Choroid plexus epithelial cell (primary cell): ENCODE data around the gene SLC4A4.

Experiments used
- DNase-seq: peaks from one replicate; pipeline ENCODE4 v3.0.0-alpha.2; 2010; ENCODE audit warnings: low read depth
- H3K4me3 ChIP-seq: 2 replicates; pipeline ENCODE4 v1.5.1; 2011; ENCODE audit warnings: low read depth, mild to moderate bottlenecking, control low read depth, low read length, moderate library complexity
- TF ChIP-seq, protein P1 (sequence below): conservative IDR thresholded peaks from 2 replicates; pipeline ENCODE4 v1.5.1; 2011; ENCODE audit warnings: low read depth, mild to moderate bottlenecking, control low read depth, inconsistent platforms, low read length, moderate library complexity

Gene SLC4A4

DNA sequence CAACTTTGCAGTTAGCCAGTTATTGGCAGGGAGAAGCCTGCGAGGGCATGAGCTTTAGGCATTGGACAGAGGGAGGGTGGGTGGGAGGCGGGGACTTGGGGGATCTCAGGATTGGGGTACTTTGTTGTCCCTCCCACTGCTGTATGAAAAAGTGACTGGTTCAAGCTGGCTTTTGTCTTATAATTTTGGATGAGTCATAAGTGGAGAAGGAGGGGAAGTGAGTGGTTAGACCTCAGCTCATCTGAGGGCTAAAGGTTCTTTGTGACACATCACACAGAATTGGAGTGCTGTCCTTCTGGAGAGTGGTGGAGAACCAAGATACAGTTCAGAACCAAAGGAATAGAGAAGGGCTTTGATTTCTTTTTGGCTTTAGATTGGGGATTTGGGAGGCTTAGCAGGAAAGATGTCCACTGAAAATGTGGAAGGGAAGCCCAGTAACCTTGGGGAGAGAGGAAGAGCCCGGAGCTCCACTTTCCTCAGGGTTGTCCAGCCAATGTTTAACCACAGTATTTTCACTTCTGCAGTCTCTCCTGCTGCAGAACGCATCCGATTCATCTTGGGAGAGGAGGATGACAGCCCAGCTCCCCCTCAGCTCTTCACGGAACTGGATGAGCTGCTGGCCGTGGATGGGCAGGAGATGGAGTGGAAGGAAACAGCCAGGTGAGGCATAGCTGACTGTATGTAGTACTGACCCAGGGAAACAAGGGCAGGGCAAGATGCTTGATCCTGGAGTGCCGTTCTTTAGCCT, at the start of gene SLC4A4:
Gene SLC4A4 (plus strand): TSS at position 175 of the 748 bp plus-strand sequence.
- no peak within 1 kb of the TSS for H3K4me3 ChIP-seq
- TF ChIP-seq, protein P1, sequence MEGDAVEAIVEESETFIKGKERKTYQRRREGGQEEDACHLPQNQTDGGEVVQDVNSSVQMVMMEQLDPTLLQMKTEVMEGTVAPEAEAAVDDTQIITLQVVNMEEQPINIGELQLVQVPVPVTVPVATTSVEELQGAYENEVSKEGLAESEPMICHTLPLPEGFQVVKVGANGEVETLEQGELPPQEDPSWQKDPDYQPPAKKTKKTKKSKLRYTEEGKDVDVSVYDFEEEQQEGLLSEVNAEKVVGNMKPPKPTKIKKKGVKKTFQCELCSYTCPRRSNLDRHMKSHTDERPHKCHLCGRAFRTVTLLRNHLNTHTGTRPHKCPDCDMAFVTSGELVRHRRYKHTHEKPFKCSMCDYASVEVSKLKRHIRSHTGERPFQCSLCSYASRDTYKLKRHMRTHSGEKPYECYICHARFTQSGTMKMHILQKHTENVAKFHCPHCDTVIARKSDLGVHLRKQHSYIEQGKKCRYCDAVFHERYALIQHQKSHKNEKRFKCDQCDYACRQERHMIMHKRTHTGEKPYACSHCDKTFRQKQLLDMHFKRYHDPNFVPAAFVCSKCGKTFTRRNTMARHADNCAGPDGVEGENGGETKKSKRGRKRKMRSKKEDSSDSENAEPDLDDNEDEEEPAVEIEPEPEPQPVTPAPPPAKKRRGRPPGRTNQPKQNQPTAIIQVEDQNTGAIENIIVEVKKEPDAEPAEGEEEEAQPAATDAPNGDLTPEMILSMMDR: no peak
- peak; percentile 17 for DNase-seq

DNA sequence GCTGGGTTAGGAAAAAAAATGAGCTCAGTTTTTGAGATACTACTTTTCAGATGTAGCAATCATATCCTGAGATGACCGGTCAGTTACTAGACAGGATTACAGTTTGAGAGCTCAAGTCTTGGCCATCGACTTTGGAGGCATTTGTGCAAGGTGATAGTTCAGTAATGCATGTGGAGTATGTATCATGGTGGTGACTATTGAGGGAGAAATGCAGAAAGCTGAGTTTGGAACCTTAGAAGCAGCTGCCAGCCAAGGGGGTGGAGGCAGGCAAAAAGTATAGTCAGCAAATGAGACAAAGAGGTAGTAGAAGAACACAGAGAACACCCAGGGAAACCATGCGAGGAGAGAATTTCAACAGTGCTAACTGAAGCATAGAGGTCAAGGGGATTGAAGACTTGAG, 48.7 kb upstream of the SLC4A4 start:
- DNase-seq: peak; percentile 22
- TF ChIP-seq, protein P1: no peak
- no peak overlapping the region for H3K4me3 ChIP-seq

DNA sequence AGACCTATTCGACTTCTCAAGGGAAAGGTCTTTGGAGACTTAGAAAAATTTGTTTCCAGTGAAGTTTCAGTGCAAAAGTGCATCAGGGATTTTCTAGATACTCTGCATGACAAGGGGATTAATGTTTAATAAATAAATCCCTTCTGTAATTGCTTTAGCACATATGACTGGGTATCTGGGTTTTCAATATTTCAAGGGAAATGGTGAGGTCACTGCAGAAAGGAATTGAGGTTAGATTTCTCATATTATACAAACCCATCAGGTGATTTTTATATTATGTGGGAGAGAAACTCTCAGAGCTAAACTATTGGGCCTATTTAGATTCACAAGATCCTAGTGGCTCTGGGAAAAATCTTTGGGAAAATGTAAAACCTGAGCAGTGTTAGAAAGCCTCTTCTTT, 48.3 kb upstream of the SLC4A4 start:
- TF ChIP-seq, protein P1: no peak
- DNase-seq: no peak
- H3K4me3 ChIP-seq: no peak overlapping the region

DNA sequence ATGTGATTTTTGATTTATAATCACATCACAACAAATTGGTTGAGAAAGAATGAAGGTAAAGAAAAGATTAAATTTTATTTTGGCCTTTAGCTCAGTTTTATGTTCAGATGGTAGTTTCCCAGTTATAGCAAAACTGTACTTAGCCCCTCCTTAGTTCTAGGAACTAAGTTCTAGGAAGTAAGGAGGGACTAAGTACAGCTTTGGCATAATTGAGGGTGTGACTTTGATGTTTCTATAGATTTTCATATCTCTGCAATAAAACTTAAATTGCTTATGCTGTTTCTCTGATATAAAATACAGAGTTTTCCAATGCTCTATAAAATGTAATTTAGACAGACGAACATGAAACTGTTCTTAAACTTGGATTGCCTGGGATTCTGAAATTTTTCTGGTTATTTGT, 46.6 kb upstream of the SLC4A4 start:
- no peak for DNase-seq
- H3K4me3 ChIP-seq: no peak overlapping the region
- TF ChIP-seq, protein P1: no peak

DNA sequence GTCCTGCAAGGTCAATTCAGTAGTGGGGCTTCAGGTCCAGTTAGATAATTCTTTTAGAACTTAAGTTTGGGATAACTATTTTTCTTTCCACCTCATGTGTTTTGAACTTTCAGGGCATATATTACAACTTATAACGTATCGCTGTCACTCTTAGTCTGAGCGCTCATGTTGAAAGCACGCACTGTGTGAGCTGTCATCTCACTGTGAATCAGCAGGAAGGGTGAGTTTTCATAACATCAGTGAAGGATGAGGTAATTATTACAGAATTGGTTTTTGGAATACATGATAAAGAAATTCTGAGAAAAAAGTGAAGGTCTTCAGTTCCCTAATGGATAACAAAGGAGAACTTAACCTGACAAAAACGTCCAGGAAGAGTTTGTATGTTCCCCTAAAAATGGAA, 45.1 kb upstream of the SLC4A4 start:
- no peak overlapping the region for H3K4me3 ChIP-seq
- TF ChIP-seq, protein P1: no peak
- peak; percentile 38 for DNase-seq

DNA sequence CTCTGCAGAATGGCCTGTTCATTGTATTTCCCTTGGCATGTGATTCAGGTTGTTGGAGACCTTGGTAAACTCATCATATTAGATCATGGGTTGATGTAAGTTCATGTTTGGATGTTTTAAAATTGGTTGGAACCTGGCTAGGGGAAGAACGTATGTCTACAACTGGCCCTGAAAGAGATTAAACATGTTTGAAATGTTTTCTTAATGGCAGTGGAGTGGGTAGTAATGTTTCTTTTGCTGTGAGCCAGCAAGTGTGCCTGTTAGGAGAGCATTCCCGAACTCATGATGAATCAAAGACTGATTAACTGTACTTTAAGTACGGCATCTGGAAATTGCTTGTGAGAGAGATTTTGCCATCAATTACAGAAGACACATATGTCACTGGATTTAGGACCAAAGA, 44.5 kb upstream of the SLC4A4 start:
- DNase-seq: no peak
- H3K4me3 ChIP-seq: no peak overlapping the region
- TF ChIP-seq, protein P1: no peak

DNA sequence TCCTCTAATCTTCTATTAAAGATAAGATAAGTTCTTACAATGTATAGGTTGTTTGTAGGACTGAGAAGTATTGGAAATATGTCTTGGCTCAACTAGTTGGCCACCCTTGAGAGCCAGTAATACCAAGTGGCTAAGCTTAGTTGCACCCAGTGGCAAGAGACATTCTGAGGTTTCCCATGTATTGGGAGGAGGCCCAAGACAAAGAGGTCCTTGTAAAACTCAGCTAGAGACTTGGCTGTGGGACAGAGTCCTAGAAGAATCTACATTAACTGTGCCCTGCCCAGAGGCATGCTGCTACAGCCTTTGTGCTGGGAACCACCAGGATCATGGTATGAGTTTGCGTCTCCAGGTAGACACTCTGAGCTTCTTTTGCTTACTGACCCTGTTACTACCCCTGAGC, 41.9 kb upstream of the SLC4A4 start:
- no peak overlapping the region for H3K4me3 ChIP-seq
- TF ChIP-seq, protein P1: no peak
- no peak for DNase-seq
